IMR-90 (cell line): ENCODE measurements around the gene CYP4F2. TPM values are rescaled to one million over a fixed set of nuclear protein-coding genes. Genes with fewer than 3 reads are reported as not detected.

Experiments
- ATAC-seq: fragments of 200-7000 bp; cut with Tn5 transposase; 2 replicates; pipeline ENCODE4 v1.9.1; 2020; ENCODE audit warnings: low read depth, mild to moderate bottlenecking, moderate library complexity
- BruUV-seq: library from RNA; stranded (reverse); fragments of 400-500 nt; replicated peaks from 2 replicates; lab custom pipeline; 2021; lab: Mats Ljungman, UMichigan
- CTCF ChIA-PET: fragments of 300-600 bp; formaldehyde crosslinking; extraction: SDS; loops from one replicate; lab custom pipeline; 2021; ENCODE audit warnings: antibody characterized with exemption; lab: Yijun Ruan, JAX
- POLR2A ChIA-PET: fragments of 300-600 bp; sonication (Branson Sonifier 250); formaldehyde crosslinking; loops from one replicate; lab custom pipeline; 2022; ENCODE audit warnings: antibody characterized with exemption; ENCODE audit not compliant: unreplicated experiment; lab: Charles Lee
- DNase-seq: peaks from one replicate; pipeline ENCODE4 v3.0.0; 2013
- H2AFZ ChIP-seq: replicated peaks from 2 replicates; pipeline ENCODE3; 2013; ENCODE audit warnings: low read length, mild to moderate bottlenecking; ENCODE audit not compliant: poor library complexity
- H2AK5ac ChIP-seq: 2 replicates; pipeline ENCODE4 v1.6.1; 2013; ENCODE audit warnings: low read depth, low read length, inconsistent platforms
- H2AK9ac ChIP-seq: replicated peaks from 2 replicates; pipeline ENCODE3; 2013; ENCODE audit warnings: mild to moderate bottlenecking, low read depth, low read length, moderate library complexity; ENCODE audit not compliant: poor library complexity
- H2BK120ac ChIP-seq: 2 replicates; pipeline ENCODE4 v1.6.1; 2013; ENCODE audit warnings: low read depth, low read length, inconsistent platforms
- H2BK15ac ChIP-seq: 3 replicates; pipeline ENCODE4 v1.6.1; 2013; ENCODE audit warnings: low read depth, low read length, inconsistent platforms
- H2BK20ac ChIP-seq: 2 replicates; pipeline ENCODE4 v1.6.1; 2013; ENCODE audit warnings: low read depth, mild to moderate bottlenecking, inconsistent platforms, low read length, moderate library complexity
- H2BK5ac ChIP-seq: 2 replicates; pipeline ENCODE4 v1.6.1; 2013; ENCODE audit warnings: mild to moderate bottlenecking, low read depth, low read length, inconsistent platforms; ENCODE audit not compliant: poor library complexity, severe bottlenecking
- H3K14ac ChIP-seq: replicated peaks from 2 replicates; pipeline ENCODE4 v1.6.1; 2013; ENCODE audit warnings: low read depth, low read length, inconsistent platforms
- H3K18ac ChIP-seq: 2 replicates; pipeline ENCODE4 v1.6.1; 2013; ENCODE audit warnings: low read depth, low read length, control low read depth
- H3K23ac ChIP-seq: 2 replicates; pipeline ENCODE4 v1.6.1; 2013; ENCODE audit warnings: low read depth, low read length, inconsistent platforms
- H3K27ac ChIP-seq: 2 replicates; pipeline ENCODE4 v1.5.1; 2013; ENCODE audit warnings: mild to moderate bottlenecking, control low read depth, low read length; ENCODE audit not compliant: insufficient read depth
- H3K27me3 ChIP-seq: 2 replicates; pipeline ENCODE4 v1.6.1; 2013; ENCODE audit warnings: low read length; ENCODE audit not compliant: control insufficient read depth, insufficient read depth
- H3K36me3 ChIP-seq: 2 replicates; pipeline ENCODE4 v1.6.1; 2013; ENCODE audit warnings: low read length, mixed read lengths; ENCODE audit not compliant: control insufficient read depth, insufficient read depth
- H3K4ac ChIP-seq: 2 replicates; pipeline ENCODE4 v1.6.1; 2013; ENCODE audit warnings: low read depth, low read length, inconsistent platforms
- H3K4me1 ChIP-seq: 2 replicates; pipeline ENCODE4 v1.6.1; 2013; ENCODE audit warnings: low read length, mixed read lengths; ENCODE audit not compliant: control insufficient read depth, insufficient read depth
- H3K4me2 ChIP-seq: 2 replicates; pipeline ENCODE4 v1.6.1; 2013; ENCODE audit warnings: low read depth, mild to moderate bottlenecking, control low read depth, low read length, moderate library complexity
- H3K4me3 ChIP-seq: 2 replicates; pipeline ENCODE4 v1.5.1; 2013; ENCODE audit warnings: low read depth, mild to moderate bottlenecking, control low read depth, low read length, moderate library complexity; ENCODE audit not compliant: insufficient read depth
- H3K56ac ChIP-seq: 2 replicates; pipeline ENCODE4 v1.6.1; 2013; ENCODE audit warnings: low read length, inconsistent platforms; ENCODE audit not compliant: insufficient read depth; ENCODE audit errors: extremely low read depth
- H3K79me1 ChIP-seq, 2 experiments: 2 replicates each; pipeline ENCODE4 v1.6.1; 2013; ENCODE audit warnings: low read length in 2 of 2, inconsistent platforms in 1 of 2, low read depth in 1 of 2
- H3K9ac ChIP-seq: 2 replicates; pipeline ENCODE4 v1.6.1; 2013; ENCODE audit warnings: low read depth, low read length, control low read depth
- H3K9me1 ChIP-seq: 2 replicates; pipeline ENCODE4 v1.6.1; 2013; ENCODE audit warnings: low read length, inconsistent platforms; ENCODE audit not compliant: insufficient read depth
- H3K9me3 ChIP-seq: 2 replicates; pipeline ENCODE4 v1.6.1; 2013; ENCODE audit warnings: low read length; ENCODE audit not compliant: control insufficient read depth, insufficient read depth
- H4K20me1 ChIP-seq: 2 replicates; pipeline ENCODE4 v1.6.1; 2013; ENCODE audit warnings: low read length, inconsistent platforms; ENCODE audit not compliant: insufficient read depth
- H4K5ac ChIP-seq: 2 replicates; pipeline ENCODE4 v1.6.1; 2013; ENCODE audit warnings: mild to moderate bottlenecking, low read depth, low read length, control low read depth
- H4K8ac ChIP-seq, 2 experiments: 2 replicates each; pipeline ENCODE4 v1.6.1; 2013; ENCODE audit warnings: low read depth in 2 of 2, low read length in 2 of 2, control low read depth in 1 of 2, inconsistent platforms in 1 of 2
- H4K91ac ChIP-seq: 2 replicates; pipeline ENCODE4 v1.6.1; 2013; ENCODE audit warnings: low read depth, low read length, inconsistent platforms; ENCODE audit not compliant: insufficient read depth
- BHLHE40 ChIP-seq: fragments of 150-350 bp; IDR thresholded peaks from 2 replicates; pipeline ENCODE4 v1.6.1; 2016; ENCODE audit warnings: mild to moderate bottlenecking, low read depth, low read length
- CEBPB ChIP-seq: IDR thresholded peaks from 2 replicates; pipeline ENCODE4 v1.6.1; 2012; ENCODE audit warnings: low read depth, low read length, improper control_type of control experiment
- CHD1 ChIP-seq: IDR thresholded peaks from 2 replicates; pipeline ENCODE4 v1.6.1; 2012; ENCODE audit warnings: low read depth, low read length, improper control_type of control experiment
- CTCF ChIP-seq: conservative IDR thresholded peaks from 2 replicates; pipeline ENCODE4 v1.5.1; 2012; ENCODE audit warnings: mild to moderate bottlenecking, low read depth, low read length, improper control_type of control experiment
- ELK1 ChIP-seq: fragments of 150-350 bp; IDR thresholded peaks from 2 replicates; pipeline ENCODE4 v1.6.1; 2016; ENCODE audit warnings: low read depth, mild to moderate bottlenecking, low read length, moderate library complexity, borderline replicate concordance
- FOS ChIP-seq: fragments of 150-350 bp; IDR thresholded peaks from 2 replicates; pipeline ENCODE4 v1.6.1; 2016; ENCODE audit warnings: low read depth, low read length
- MAFK ChIP-seq: IDR thresholded peaks from 2 replicates; pipeline ENCODE4 v1.6.1; 2012; ENCODE audit warnings: low read depth, low read length, improper control_type of control experiment
- MAZ ChIP-seq: IDR thresholded peaks from 2 replicates; pipeline ENCODE4 v1.6.1; 2012; ENCODE audit warnings: low read depth, mild to moderate bottlenecking, low read length, improper control_type of control experiment, moderate library complexity, borderline replicate concordance
- MXI1 ChIP-seq: IDR thresholded peaks from 2 replicates; pipeline ENCODE4 v1.6.1; 2012; ENCODE audit warnings: low read depth, mild to moderate bottlenecking, low read length, moderate library complexity, borderline replicate concordance
- NFE2L2 ChIP-seq: fragments of 150-350 bp; IDR thresholded peaks from 2 replicates; pipeline ENCODE4 v1.6.1; 2016; ENCODE audit warnings: low read depth, mild to moderate bottlenecking, low read length
- POLR2A ChIP-seq: IDR thresholded peaks from 2 replicates; pipeline ENCODE4 v1.6.1; 2012; ENCODE audit warnings: mild to moderate bottlenecking, low read depth, low read length
- RAD21 ChIP-seq: IDR thresholded peaks from 2 replicates; pipeline ENCODE4 v1.6.1; 2012; ENCODE audit warnings: low read length, improper control_type of control experiment
- RCOR1 ChIP-seq: IDR thresholded peaks from 2 replicates; pipeline ENCODE4 v1.6.1; 2012; ENCODE audit warnings: mild to moderate bottlenecking, low read length, improper control_type of control experiment; ENCODE audit not compliant: insufficient replicate concordance
- RFX5 ChIP-seq: IDR thresholded peaks from 2 replicates; pipeline ENCODE4 v1.8.0; 2012; ENCODE audit warnings: low read depth, mild to moderate bottlenecking, low read length, moderate library complexity
- SMC3 ChIP-seq: fragments of 150-350 bp; IDR thresholded peaks from 2 replicates; pipeline ENCODE4 v1.6.1; 2016; ENCODE audit warnings: low read depth, mild to moderate bottlenecking, antibody characterized with exemption, low read length, moderate library complexity
- USF2 ChIP-seq: fragments of 150-350 bp; IDR thresholded peaks from 2 replicates; pipeline ENCODE4 v1.6.1; 2017; ENCODE audit warnings: mild to moderate bottlenecking, antibody characterized with exemption, low read length, low read depth
- WGBS, 2 experiments: methylation state at CpG; one replicate each; pipeline versions ENCODE4 v1.1.5 to v1.1.7; 2013; ENCODE audit warnings: missing lambda C conversion rate in 2 of 2; ENCODE audit not compliant: insufficient read length in 1 of 2; ENCODE audit errors: extremely low coverage in 2 of 2; 5-methylcytosine and 5-hydroxymethylcytosine counted together
- dilution Hi-C: fragments of 300-500 bp; cut with HindIII; formaldehyde crosslinking; loops from one replicate; pipeline ENCODE4 v1.14.3; 2018; ENCODE audit warnings: low sequenced_read_pairs; ENCODE audit not compliant: unreplicated experiment
- in situ Hi-C: fragments of 300-500 bp; cut with MboI; formaldehyde crosslinking; loops from 3 replicates; pipeline ENCODE4 v1.14.3; 2019; ENCODE audit warnings: low sequenced_read_pairs, inconsistent platforms, mixed read lengths
- intact Hi-C: fragments of 100-400 bp; cut with micrococcal nuclease; formaldehyde crosslinking; loops from 2 replicates; pipeline ENCODE4 v1.10.0; 2022
- polyA plus RNA-seq, 3 experiments: library from polyadenylated mRNA; depleted of rRNA; stranded (reverse); fragments of >200 nt; gene quantifications; 2 replicates each; pipeline ENCODE4 v1.2.3, GENCODE V29; 2012; ENCODE audit warnings: low replicate concordance in 1 of 3
- total RNA-seq: library from RNA; depleted of rRNA; stranded (reverse); fragments of >200 nt; gene quantifications from 2 replicates; pipeline ENCODE4 v1.2.3, GENCODE V29; 2012

CYP4F2 gene
- total and polyA plus RNA-seq, 2 of the 4 experiments (the other 2 are of a cell fraction), result not detected

- no peak overlapping the region for H2AFZ ChIP-seq
- BruUV-seq, result no TSS peak
- no peak overlapping the region for H4K8ac ChIP-seq
- no peak overlapping the region for H2BK20ac ChIP-seq
- TF ChIP-seq MAFK (no peak), RAD21 (no peak), RCOR1 (no peak), MAZ (no peak), SMC3 (no peak), USF2 (no peak), CTCF (no peak), POLR2A (no peak), CEBPB (no peak), BHLHE40 (no peak), CHD1 (no peak), ELK1 (no peak), NFE2L2 (no peak), MXI1 (no peak), FOS (no peak), RFX5 (no peak)
- H2BK5ac ChIP-seq, result no peak overlapping the region
- H3K56ac ChIP-seq, result no peak overlapping the region
- H2AK9ac ChIP-seq, result no peak overlapping the region
- in situ Hi-C loops, result no loop called here
- H3K27ac ChIP-seq, result no peak overlapping the region
- no peak overlapping the region for H4K5ac ChIP-seq
- no peaks in the 10 kb centered on the region for H3K79me1 ChIP-seq
- ChIA-PET CTCF (no interaction called here), POLR2A (no interaction called here)
- no peak overlapping the region for H2BK15ac ChIP-seq
- H3K4me3 ChIP-seq, result no peak overlapping the region
- no peak overlapping the region for H2BK120ac ChIP-seq
- no peaks in the 10 kb centered on the region for H3K9me1 ChIP-seq
- H3K4ac ChIP-seq, result no peak overlapping the region
- H4K20me1 ChIP-seq, result no peaks in the 10 kb centered on the region
- DNase-seq (no peak), ATAC-seq (no peak)
- intact Hi-C loops, result no loop called here
- no peaks in the 10 kb centered on the region for H3K27me3 ChIP-seq
- peaks cover 10% of the 10 kb centered on the region; the same call in 1 of the 2 replicates for H3K9me3 ChIP-seq
- H3K4me2 ChIP-seq, result no peak overlapping the region
- H3K14ac ChIP-seq, result no peak overlapping the region
- H3K9ac ChIP-seq, result no peak overlapping the region
- H4K91ac ChIP-seq, result no peak overlapping the region
- H2AK5ac ChIP-seq, result no peak overlapping the region
- H3K18ac ChIP-seq, result no peak overlapping the region
- no peaks in the 10 kb centered on the region for H3K4me1 ChIP-seq
- H3K23ac ChIP-seq, result no peak overlapping the region
- no peaks in the 10 kb centered on the region for H3K36me3 ChIP-seq
- dilution Hi-C loops, result no loop called here
- WGBS, 2 experiments, result 0% methylated on average over 1 of the region's 3 CpGs; no CpG with 5 or more reads in 1 of the 2 experiments
These were observed 37.4 kb upstream of the CYP4F2 start for GRCh38 chr19:15935167-15935702.
